ENCODE results near the gene FOLR2. TPM values are rescaled to one million over a fixed set of nuclear protein-coding genes. Genes with fewer than 3 reads are reported as not detected.
"Not testable (repeated sequence)": the region's sequence is repeated elsewhere in the genome, so short reads cannot be mapped to it uniquely, and the experiment has no call there.

Gene FOLR2
- total RNA-seq, 1 experiment from 2014 or later = not detected

DNA sequence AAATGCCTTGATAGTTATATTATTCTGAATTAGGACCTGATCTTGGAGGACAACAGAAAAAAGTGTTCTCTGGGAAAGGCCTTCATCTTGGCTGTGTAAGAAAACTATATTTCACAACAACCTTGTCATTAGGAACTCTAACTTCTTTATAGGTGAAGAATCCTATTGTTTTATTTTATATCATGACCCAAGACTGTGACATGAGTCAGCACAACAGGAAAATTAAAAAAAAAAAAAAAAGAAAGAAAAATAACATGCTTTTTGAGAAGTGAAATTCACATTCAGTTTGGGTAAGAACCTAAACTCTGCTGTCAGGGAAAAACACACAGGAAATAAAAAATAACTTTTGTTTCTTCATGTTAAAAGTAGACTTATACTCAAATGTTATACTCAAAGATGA is 11.7 kb upstream of the FOLR2 start:
- Histone ChIP-seq H2AFZ (ENCODE audit: low read depth, low read length, poor library complexity, severe bottlenecking) (no peak overlapping the region), H3K9ac (ENCODE audit: low read length) (no peak overlapping the region), H4K20me1 (ENCODE audit: insufficient read depth) (no peaks in the 10 kb centered on the region), H3K4me2 (ENCODE audit: low read length) (no peak overlapping the region), H3K4me1 (ENCODE audit: control insufficient read depth in 1 of 2, insufficient read depth in 2 of 2, low read length in 2 of 2) (no peaks in the 10 kb centered on the region), H3K27ac (ENCODE audit: low read depth, low read length) (no peak overlapping the region), H3K79me2 (ENCODE audit: insufficient read depth, low read length) (no peaks in the 10 kb centered on the region), H3K9me3 (ENCODE audit: control insufficient read depth in 1 of 2, insufficient read depth in 1 of 2, low read depth in 1 of 2, low read length in 2 of 2) (no peaks in the 10 kb centered on the region), H3K27me3 (ENCODE audit: insufficient read depth, low read length) (no peaks in the 10 kb centered on the region), H3K4me3 (replicated peaks in 1 of 2; ENCODE audit: low read depth in 1 of 2, low read length in 2 of 2) (no peak overlapping the region), H3K9me2 (ENCODE audit: insufficient read depth) (no peaks in the 10 kb centered on the region), H3K36me3 (ENCODE audit: control insufficient read depth in 1 of 2, insufficient read depth in 2 of 2, low read length in 2 of 2) (no peaks in the 10 kb centered on the region)
- ATAC-seq = no peak
- ChIA-PET CTCF (no interaction called here), POLR2A (no interaction called here), RAD21 (ENCODE audit: low non-redundant PET in 1 of 2, low total read pairs in 2 of 2, uncharacterized antibody in 2 of 2, unreplicated experiment in 2 of 2) (interaction anchor here in 1 of 2 experiments (0.7 kb wide), 1 partner anchor 222 kb away, joined by 4 read pairs; no protein-coding TSS in a partner anchor)
- no peak for DNase-seq (ENCODE audit: low read depth, low spot score)
- intact Hi-C loops (cut with micrococcal nuclease) = no loop called here
- BruUV-seq (replicated peaks) = no TSS peak
- TF ChIP-seq JUND (IDR thresholded peaks at IDR 0.05) = no peak
- TF ChIP-seq EZH2phosphoT487 (IDR thresholded peaks at IDR 0.05; ENCODE audit: borderline replicate concordance) = no peak
- no peak for TF ChIP-seq POLR2AphosphoS5 (IDR thresholded peaks at IDR 0.05; ENCODE audit: low read depth, low read length)

DNA sequence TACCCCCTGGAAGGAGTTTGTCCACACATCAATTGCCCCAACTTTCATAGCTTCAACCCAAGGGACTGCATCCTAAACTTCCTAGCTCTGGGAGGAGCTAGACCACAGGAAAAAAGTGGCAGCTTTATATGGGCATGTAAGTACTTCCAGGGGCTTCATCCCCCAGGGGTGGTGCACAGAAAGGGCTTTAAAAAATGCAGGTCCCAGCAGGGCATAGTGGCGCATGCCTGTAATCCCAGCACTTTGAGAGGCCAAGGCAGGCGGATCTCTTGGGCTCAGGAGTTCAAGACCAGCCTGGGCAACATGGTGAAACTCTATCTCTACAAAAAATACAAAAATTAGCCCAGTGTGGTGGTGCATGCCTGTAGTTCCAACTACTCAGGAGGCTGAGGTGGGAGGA is 9.8 kb upstream of the FOLR2 start:
- H3K27me3 ChIP-seq (ENCODE audit: insufficient read depth, low read length); H3K36me3 ChIP-seq (ENCODE audit: control insufficient read depth in 1 of 2, insufficient read depth in 2 of 2, low read length in 2 of 2); H3K4me1 ChIP-seq (ENCODE audit: control insufficient read depth in 1 of 2, insufficient read depth in 2 of 2, low read length in 2 of 2); H3K9ac ChIP-seq (ENCODE audit: low read length); DNase-seq (ENCODE audit: low read depth, low spot score); H3K27ac ChIP-seq (ENCODE audit: low read depth, low read length); H3K79me2 ChIP-seq (ENCODE audit: insufficient read depth, low read length); BruUV-seq (replicated peaks); RAD21 ChIA-PET (ENCODE audit: low non-redundant PET in 1 of 2, low total read pairs in 2 of 2, uncharacterized antibody in 2 of 2, unreplicated experiment in 2 of 2); H3K4me3 ChIP-seq (replicated peaks in 1 of 2; ENCODE audit: low read depth in 1 of 2, low read length in 2 of 2); H3K4me2 ChIP-seq (ENCODE audit: low read length); H4K20me1 ChIP-seq (ENCODE audit: insufficient read depth); ATAC-seq; POLR2A ChIA-PET; intact Hi-C loops (cut with micrococcal nuclease); H3K9me2 ChIP-seq (ENCODE audit: insufficient read depth); H2AFZ ChIP-seq (ENCODE audit: low read depth, low read length, poor library complexity, severe bottlenecking); H3K9me3 ChIP-seq (ENCODE audit: control insufficient read depth in 1 of 2, insufficient read depth in 1 of 2, low read depth in 1 of 2, low read length in 2 of 2): not testable (repeated sequence)
- CTCF ChIA-PET = interaction anchor here (1.5 kb wide), 1 partner anchor 265 kb away, joined by 3 read pairs; no protein-coding TSS in a partner anchor

DNA sequence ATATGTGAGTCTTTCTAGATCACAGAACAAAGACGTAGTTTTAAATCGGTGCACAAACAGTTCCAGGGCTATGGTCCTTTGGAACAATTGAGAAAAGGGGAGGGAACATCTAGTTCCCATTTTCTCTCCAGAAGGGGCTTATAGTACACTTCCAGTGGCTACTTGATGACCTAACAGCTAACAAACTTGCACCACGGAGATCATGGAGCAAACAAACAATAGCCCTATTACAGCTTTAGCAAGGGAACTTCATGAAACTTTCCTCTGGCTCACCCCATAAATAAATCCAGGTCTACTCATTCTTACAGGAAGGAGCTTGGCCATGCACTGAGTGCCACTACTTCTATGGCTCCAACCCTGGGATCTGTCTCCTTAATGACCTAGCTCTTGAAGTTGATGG is 8.3 kb upstream of the FOLR2 start:
- no peak for DNase-seq (ENCODE audit: low read depth, low spot score)
- no TSS peak for BruUV-seq (replicated peaks)
- Histone ChIP-seq H3K4me3 (replicated peaks in 1 of 2; ENCODE audit: low read depth in 1 of 2, low read length in 2 of 2) (no peak overlapping the region), H3K9me3 (ENCODE audit: control insufficient read depth in 1 of 2, insufficient read depth in 1 of 2, low read depth in 1 of 2, low read length in 2 of 2) (no peaks in the 10 kb centered on the region), H3K9me2 (ENCODE audit: insufficient read depth) (no peaks in the 10 kb centered on the region), H3K27me3 (ENCODE audit: insufficient read depth, low read length) (no peaks in the 10 kb centered on the region), H3K27ac (ENCODE audit: low read depth, low read length) (no peak overlapping the region), H3K4me2 (ENCODE audit: low read length) (no peak overlapping the region), H4K20me1 (ENCODE audit: insufficient read depth) (no peaks in the 10 kb centered on the region), H3K36me3 (ENCODE audit: control insufficient read depth in 1 of 2, insufficient read depth in 2 of 2, low read length in 2 of 2) (no peaks in the 10 kb centered on the region), H3K79me2 (ENCODE audit: insufficient read depth, low read length) (no peaks in the 10 kb centered on the region), H3K9ac (ENCODE audit: low read length) (no peak overlapping the region), H3K4me1 (ENCODE audit: control insufficient read depth in 1 of 2, insufficient read depth in 2 of 2, low read length in 2 of 2) (no peaks in the 10 kb centered on the region), H2AFZ (ENCODE audit: low read depth, low read length, poor library complexity, severe bottlenecking) (no peak overlapping the region)
- TF ChIP-seq TCF7L2 (IDR thresholded peaks at IDR 0.05; ENCODE audit: borderline replicate concordance, extremely low read depth, insufficient read depth, insufficient read length) (no peak), JUND (IDR thresholded peaks at IDR 0.05) (no peak), SRF (IDR thresholded peaks at IDR 0.05; ENCODE audit: low read depth) (no peak), EGR1 (IDR thresholded peaks at IDR 0.05; ENCODE audit: low read depth) (no peak), POLR2AphosphoS5 (IDR thresholded peaks at IDR 0.05; ENCODE audit: low read depth, low read length) (no peak)
- intact Hi-C loops (cut with micrococcal nuclease) = no loop called here
- CTCF ChIA-PET = no interaction called here
- POLR2A ChIA-PET = no interaction called here
- RAD21 ChIA-PET (ENCODE audit: low non-redundant PET in 1 of 2, low total read pairs in 2 of 2, uncharacterized antibody in 2 of 2, unreplicated experiment in 2 of 2) = no interaction called here
- ATAC-seq = no peak
